Measurements from ENCODE around the gene NAALADL2.
"Not testable (repeated sequence)": the region's sequence is repeated elsewhere in the genome, so short reads cannot be mapped to it uniquely, and the experiment has no call there.

Gene NAALADL2

DNA sequence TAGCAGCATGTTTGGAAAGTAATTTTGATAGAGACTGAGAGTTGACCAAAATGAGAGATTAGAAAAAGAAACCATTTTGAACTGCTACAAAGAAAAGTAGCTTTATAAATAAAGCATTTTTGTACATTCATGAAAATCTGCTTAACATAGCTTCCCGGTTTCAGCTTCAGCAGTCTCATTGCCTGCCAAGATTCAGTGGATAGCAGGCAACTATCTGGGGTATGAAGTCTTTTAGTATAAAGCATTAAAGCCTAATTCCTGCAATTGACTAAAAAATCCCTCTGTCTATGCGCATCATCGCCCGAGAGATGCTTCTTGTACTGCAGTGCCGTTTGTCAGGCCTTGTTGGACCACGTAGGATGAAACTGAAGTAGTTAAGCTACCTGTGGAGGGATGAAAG lies 588.4 kb downstream of the NAALADL2 start:
- DNase-seq: no peak

DNA sequence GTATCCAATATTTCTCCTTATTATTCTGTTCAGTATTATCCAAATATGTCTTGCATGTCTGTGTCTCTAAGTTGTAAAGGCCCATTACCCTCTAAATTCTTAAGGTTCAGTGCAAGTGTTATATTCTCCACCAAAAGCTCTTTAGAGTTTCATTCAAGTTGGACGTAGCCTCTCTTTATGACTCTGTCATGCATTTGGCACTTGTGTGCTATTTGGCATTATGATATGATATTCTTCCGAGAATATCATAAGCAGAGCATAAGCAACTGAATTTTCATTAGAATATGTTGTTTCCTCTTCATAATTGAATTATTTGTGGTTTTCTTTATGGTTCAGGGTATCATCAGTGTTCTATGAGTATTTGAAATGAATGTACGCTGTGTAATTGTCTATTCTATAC lies 594.2 kb downstream of the NAALADL2 start:
- DNase-seq: no peak

DNA sequence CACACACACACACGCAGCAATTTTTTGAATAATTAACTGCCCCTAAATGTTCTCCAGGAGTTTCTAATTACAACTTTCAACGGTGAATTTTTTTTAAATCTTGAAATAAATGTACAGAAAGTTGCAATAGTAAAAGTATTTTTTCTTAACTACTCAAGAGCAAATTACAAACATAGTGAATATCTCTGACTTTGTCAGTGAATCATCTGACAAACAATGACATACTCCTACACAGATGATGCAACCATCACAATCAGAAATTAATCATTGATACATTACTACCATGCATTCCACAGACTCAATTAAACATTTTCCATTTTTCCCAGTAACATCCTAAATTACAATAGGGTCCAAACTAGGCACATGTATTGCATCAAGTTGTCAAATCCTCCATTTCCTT lies 597.3 kb downstream of the NAALADL2 start:
- no peak for DNase-seq

DNA sequence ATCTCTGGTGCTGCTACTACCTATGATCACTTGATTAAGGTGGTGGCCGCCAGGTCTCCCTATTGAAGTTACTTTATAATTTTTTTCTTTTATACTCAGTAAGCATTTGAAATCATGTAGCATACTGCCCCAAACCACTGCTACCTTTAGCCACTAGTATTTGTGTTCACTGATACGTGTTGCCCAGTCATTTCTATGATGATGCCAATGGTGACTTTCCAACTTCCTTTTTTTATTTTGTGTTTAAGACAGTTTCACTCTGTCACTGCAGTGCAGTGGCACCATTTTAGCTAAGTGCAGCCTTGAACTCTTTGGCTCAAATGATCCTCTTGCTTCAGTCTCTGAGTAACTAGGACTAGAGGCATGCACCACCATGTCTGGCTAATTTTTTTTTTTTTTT lies 598.2 kb downstream of the NAALADL2 start:
- DNase-seq: no peak

DNA sequence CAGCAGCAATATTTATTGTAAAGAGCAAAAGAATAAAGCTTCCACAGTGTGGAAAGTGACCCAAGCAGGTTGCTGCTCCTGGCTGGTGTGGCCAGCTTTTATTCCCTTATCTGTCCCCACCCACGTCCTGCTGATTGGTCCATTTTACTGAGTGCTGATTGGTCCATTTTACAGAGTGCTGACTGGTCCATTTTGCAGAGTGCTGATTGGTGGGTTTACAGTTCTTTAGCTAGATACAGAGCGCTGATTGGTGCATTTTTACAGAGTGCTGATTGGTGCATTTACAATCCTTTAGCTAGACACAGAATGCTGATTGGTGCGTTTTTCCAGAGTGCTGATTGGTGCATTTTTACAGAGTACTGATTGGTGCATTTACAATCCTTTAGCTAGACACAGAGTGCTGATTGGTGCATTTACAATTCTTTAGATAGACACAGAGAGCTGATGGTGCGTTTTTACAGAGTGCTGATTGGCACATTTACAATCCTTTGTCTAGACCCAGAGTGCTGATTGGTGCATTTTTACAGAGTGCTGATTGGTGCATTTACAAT lies 601.8 kb downstream of the NAALADL2 start:
- DNase-seq: not testable (repeated sequence)

DNA sequence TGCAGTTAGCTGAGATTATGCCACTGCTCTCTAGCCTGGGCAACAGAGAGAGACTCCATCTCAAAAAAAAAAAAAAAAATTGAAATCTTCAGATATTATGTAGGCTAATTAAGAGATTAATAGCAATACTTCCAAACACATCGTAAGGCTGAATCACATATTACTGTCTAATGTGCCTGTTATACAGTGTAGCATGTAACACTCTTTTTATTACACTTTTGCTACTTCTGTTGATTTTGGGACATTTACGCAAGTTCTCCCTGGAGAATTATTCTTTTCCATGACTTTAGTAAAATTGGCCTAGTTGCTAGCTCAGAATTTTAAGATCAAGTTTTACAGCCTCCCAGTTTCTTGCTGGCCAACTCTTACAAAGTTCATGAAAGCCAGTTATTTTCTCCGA lies 605.2 kb downstream of the NAALADL2 start:
- no peak for DNase-seq

DNA sequence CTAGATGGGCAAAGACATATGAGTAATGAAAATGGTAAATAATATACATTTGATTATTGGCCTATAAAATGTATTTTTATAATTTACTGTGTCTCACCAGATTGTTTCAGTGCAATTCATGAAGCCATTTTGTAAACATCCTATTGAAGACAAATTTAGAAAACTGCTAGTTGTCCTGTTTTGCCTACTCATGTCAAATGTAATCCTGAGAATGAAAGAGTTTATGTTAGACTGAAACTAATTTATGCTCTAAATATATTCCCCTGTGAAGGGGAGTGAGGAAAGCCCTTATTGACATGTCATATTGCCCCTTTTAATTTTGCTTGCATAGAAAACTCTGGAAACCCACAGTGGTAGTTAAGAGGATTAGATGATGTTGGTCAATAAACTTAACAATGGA lies 610.0 kb downstream of the NAALADL2 start:
- no peak for DNase-seq

DNA sequence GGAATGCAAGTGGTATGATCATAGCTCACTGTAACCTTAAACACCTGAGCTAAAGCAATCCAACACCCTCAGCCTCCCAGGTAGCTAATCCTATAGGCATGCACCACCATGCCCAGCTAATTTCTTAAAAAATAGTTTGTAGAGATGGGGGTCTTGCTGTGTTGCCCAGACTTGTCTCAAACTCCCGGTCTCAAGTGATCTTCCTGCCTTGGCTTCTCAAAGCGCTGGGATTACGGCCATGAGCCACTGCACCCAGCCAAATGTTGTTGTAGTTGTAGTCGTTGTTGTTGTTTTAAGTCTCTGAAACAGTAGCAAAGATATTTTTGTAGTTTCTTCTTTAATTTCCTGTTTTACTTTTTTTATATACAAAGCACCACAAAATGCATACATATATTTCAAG lies 616.6 kb downstream of the NAALADL2 start:
- DNase-seq: no peak

DNA sequence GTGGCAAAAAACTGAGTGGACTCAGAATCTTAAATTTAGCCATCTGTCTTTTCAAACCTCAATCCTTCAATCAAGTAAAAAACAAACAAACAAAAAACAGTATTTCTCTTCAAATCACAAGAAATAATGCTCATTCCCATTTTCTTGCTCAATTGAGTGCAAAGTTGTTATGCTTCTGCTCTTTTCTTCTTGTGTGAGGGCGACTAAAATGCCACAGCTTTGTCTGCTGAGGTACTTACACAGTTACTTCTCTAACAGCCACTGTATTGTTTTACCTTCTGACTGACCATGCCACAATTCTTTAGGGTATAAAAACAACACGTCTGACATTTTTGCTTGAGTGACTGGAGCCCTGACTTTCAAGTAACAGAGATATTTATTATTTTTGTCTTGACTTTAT lies 617.4 kb downstream of the NAALADL2 start:
- no peak for DNase-seq

DNA sequence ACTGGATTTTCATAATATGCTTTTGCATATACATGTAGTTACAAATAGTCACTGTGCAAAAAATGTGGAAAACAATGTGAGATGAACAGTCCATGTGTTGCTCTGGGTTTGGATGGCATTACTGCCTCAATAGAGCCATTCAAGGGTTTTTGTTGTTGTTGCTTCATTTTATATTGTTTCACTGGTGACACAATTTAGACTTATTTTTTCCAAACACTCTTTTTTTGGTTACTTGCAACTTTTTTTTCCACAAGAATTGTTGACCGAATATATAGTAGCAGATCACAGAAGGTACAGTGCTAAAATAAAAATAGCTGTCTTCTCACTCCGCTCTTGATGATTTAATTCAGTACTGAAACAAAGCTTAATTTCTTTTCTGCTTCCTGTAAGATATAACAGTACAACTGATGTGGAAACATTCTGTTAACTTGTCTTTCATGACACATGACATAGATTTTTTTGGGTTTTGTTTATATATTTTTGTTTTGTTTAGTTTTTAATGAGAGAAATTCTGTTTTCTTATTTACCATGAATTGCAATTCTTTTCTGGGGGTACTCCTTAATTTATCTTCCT lies 618.6 kb downstream of the NAALADL2 start:
- DNase-seq: no peak

DNA sequence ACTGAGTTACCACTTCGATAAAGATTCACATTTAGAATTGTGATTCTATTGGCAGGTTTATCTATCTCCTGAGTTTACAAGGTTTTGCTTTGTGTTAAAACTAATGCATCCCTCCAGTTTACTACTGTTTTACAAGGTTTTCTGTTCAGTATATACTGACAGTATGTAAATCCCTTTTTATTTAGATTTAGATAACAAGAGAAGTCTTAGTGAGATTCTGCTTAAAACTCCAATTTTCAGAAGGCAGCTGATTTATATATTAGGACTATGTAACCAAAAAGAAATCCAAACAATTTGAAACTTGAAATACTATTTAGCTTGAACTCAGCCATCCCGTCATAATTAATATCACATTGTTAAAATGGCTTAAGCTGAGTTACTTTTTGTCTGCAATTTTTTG lies 619.2 kb downstream of the NAALADL2 start:
- no peak for DNase-seq

DNA sequence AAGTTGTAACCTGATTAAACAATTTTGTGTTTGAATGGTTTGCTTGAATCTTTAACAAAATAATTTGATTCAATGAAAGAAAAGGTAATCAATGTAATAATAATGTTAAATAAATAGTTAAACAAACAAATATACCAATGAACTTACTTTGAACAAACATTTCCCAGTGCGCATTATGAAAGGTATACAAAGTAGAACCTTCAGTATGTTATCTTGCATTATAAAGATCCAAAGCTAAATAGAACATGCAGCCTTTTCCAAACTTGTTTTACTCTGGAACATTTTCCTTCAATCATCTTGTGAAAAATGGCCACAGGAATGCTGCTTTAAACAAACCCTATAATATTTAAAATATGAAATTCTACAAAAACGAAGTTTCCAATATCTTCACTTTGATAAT lies 620.0 kb downstream of the NAALADL2 start:
- DNase-seq: no peak

DNA sequence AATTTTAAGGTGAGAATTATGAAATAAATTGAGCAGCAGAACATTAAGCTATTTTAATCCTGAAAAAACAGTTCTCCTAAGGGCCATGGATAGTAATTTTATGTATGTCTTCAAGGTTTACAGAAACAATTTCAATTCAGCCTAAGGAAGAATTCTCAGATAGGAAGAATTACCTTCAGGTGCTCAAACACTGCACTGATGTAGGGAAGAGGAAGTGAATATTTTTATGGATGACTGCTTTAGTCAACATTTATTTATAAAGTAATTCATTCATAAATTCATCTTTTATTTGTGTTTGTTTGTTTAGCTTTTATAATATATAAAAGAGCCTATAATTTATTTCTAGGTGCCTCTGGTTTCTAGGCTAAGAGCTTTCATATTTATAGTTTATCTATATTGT lies 620.7 kb downstream of the NAALADL2 start:
- no peak for DNase-seq

DNA sequence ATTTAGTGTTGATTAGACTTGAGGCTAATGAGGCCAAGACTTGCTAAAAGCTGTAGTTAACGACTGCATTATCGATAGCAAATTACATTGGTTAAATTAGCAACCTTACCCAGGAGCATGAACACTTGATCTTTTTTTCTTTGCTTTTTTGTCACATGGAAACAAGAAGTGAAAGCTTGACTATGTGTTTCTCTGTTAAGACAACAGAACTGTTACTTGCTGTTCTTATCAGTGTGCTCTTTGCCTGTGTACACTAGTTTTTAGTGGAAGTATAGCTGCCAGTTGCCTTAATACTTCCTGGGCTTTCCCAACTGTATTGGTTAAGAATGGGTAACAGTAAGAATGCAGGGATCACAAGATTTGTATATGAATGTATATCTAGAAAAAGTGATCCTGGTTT lies 625.5 kb downstream of the NAALADL2 start:
- no peak for DNase-seq

DNA sequence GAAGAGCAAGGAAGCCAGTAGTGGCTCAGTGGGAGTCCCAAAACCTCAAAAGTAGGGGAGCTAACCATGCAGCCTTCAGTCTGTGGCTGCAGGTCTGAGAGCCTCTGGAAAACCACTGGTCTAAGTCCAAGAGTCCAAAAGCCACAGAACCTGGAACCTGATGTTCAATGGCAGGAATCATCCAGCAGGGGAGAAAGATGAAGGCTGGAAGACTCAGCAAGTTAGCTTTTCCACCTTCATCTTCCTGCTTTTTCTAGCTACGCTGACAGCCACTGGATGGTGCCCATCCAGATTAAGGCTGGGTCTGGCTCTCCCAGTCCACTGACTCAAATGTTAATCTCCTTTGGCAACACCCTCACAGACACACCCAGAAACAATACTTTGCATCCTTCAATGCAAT lies 626.3 kb downstream of the NAALADL2 start:
- DNase-seq: no peak

DNA sequence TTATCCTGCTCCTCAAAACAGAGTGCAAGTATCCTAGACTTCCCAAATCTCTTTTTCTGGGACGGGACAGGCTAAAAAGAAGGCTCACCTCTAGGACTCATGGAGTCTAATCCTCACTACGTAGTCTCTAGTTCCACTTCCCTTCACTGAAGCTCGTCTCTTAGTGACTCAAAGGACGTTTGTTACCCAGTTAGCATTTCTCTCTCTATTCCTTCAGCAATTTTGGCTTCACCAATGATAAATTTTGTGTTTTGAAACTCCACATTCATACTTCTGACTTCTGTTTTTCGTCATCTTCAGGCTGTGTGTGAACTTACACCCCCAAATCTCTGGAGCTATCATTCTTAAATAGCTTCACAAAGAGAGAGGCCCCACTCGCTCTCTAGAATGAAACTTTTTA lies 627.1 kb downstream of the NAALADL2 start:
- no peak for DNase-seq

DNA sequence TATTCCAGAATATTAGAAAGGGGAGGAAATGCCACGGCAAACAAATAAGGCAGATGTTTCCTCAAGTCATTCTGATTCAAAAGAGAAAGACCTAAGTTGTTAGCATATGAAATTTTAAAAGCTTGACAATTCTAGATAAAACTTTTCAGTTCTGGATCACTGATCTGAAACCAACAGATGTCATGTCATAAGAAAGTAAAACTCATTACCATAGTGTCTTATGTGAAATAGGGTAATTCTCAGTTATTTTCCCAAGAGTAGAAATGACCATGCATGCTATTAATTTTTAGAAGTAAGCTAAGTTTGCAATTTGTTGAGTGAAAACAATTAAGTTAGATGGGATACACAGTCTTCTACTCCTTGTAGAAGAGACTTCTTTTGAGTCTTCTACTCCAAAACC lies 630.3 kb downstream of the NAALADL2 start:
- DNase-seq: no peak

DNA sequence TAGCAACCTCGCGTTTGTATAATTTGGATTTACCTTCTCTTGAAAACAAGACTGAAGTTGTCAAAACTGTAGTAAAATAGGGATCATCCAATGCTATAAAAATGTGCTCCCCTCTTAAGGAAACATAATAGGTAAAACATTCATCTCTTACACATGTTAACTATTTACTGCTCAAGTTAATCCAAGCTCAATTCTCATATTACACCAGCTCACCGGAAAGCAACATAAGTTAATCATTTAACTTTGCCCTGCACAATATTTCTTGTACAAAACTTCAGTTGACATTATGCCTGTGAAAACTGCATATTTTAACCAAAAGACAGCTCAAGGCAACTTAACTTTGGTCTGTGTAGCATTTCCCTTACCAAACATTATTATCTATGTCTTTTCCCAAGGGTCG lies 634.2 kb downstream of the NAALADL2 start:
- DNase-seq: no peak

DNA sequence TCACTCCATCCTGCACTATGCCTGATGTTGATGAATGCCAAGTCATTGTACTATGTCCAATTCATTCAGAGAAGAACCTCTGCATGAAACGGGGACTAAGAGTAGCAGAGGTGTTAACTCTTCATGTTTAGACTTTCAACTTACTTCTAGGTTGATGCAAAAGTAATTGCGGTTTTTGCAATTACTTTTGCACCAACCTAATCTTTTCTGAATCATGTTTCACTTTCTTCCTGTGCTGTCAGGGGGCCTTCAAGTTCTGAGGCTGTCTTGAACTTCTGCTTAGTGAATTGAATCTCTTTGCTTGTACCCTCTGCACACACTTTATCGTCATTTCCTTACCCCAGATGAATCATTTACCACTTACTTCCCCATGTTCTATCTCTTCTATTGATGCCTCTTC lies 636.2 kb downstream of the NAALADL2 start:
- no peak for DNase-seq

DNA sequence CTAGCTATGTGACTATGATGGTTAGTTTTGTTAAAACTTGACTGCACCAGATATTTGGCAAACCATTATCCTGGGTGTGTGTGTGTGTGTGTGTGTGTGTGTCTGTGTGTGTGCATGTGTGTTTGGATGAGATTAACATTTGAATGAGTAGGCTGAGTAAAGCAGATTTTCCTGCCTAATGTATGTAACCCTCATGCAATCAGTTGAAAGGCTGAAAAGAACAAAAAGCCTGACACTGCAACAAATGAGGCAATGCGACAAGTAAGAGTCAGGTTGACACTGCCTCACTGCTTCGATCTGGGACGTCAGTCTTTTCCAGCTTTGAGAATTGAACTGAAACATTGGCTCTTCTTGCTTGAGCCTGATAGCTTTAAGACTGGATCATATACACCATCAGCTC lies 643.0 kb downstream of the NAALADL2 start:
- DNase-seq: no peak

DNA sequence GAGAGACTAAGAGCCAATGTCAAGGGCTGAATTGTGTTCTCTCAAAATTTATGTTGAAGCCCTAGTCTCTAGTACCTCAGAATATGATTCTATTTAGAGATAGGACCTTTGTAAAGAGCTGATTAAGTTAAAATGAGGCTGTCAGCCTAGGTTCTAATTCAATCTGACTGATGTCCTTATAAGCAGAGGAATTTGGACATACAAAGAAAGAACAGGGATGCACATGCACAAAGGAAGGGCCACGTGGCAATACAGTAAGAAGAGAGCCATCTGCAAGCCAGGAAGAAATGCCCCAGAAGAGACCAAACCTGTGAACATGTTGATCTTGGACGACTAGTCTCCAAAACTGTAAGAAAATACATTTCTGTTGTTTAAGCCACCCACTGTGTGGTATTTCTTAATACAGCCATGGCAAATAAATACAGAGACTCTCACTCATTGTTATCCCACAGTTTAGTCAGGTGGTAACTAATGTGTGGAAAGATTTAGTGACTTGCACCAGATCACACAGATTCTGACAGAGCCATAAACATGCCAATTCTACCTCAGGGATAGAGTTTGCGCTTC lies 652.2 kb downstream of the NAALADL2 start:
- DNase-seq: no peak

DNA sequence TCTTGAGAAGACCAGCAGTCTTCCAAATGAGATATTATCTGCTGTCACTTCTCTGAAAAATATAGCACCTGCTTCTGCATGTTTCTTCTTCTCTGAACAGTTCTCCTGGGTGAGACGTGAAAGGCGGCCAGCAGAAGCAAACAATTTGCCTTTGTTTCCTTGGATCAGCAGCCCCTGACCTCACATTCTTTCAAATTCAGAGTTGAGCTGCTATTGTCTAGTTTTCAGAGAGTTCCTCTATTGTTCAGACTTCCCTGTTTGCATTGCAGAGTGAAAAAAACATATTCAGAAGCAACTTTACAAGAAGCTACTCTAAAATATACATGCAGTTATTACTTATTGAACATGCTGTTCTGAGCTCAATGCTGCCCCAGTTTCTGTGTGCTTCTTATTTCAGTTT lies 653.6 kb downstream of the NAALADL2 start:
- no peak for DNase-seq

DNA sequence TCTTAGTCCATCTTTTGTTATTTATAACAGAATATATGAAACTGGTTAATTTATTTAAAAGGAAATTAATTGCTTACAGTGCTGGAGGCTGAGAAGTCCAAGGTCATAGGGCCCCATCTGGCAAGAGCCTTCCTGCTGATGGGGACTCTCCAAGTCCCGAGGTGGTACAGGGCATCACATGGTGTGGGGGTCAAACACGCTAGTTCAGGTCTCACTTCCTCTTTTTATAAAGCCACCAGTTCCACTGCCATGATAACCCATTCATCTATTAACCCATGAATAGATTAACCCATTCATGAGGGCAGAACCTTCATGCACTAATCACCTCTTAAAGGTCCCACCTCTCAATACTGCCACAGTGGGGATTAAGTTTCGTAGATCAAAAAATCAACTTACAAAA lies 659.3 kb downstream of the NAALADL2 start:
- DNase-seq: no peak

DNA sequence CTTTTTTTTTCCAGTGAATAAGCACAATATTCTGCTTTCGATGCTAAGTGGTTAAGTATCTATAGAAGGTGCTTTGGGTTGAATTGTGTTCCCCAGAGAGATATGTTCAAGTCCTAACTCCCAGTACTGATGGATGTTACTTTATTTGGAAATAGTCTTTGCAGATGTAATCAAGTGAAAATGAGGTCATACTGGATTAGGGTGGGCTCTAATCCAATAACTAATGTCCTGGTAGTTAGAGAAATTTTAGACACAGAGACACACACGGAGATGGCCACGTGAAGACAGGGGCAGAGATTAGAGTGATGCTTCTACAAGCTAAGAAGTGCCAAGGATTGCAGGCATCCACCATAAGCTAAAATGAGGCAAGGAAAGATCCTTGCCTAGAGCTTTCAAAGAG lies 662.3 kb downstream of the NAALADL2 start:
- DNase-seq: no peak

DNA sequence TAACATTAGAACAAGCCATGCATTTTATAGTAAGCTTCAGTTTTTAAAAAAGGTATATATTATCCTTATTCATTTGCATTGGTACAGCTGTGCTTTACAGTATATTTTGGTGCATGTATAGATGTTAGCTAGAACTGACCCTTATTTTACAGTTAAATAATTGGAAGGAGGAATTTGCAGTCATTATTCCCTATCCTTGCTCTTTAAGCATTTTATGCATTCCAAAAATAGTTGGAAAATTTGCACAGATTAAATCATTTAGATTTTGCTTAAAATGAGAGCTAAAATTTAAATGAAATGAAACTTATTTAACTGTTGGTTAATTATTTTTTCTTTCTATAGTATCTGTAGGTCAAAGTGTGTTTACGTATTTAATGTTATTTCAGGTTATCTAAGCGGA lies 667.1 kb downstream of the NAALADL2 start:
- DNase-seq: no peak
